GM12801 (cell line): ENCODE results near the gene GBX1.

Source experiments
- TF ChIP-seq, protein P1 (sequence below): IDR thresholded peaks from one replicate; pipeline ENCODE4 v1.5.1; 2011; ENCODE audit warnings: control low read depth; ENCODE audit not compliant: insufficient read length; ENCODE audit errors: extremely low read depth

GBX1 gene

DNA sequence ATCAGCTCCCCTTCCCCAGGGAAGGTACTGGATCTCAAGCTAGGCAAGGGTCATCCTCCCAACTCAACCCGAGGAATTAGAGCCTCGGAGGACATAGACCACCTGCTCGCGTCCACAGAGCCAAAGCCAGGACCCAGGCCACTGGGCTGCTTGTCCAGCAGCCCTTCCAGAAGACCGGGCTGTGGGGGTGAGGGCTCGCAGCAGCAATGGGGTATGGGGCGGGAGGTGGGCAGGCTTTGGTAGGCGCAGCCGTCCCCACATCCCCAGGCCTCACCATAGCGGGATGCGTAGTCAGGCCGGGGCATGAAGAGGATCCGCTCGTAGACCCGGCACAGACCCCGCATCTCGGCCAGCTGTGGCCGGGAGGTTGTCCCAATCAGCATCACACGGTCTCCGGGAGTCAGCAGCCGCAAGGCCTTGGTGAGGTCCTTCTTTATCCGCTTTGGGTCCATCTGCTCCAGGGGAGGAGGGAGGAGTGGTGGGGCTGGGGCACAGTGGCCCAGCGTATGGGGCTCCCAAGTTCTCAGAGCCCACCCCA is 24.6 kb upstream of the GBX1 start:
- TF ChIP-seq, protein P1, sequence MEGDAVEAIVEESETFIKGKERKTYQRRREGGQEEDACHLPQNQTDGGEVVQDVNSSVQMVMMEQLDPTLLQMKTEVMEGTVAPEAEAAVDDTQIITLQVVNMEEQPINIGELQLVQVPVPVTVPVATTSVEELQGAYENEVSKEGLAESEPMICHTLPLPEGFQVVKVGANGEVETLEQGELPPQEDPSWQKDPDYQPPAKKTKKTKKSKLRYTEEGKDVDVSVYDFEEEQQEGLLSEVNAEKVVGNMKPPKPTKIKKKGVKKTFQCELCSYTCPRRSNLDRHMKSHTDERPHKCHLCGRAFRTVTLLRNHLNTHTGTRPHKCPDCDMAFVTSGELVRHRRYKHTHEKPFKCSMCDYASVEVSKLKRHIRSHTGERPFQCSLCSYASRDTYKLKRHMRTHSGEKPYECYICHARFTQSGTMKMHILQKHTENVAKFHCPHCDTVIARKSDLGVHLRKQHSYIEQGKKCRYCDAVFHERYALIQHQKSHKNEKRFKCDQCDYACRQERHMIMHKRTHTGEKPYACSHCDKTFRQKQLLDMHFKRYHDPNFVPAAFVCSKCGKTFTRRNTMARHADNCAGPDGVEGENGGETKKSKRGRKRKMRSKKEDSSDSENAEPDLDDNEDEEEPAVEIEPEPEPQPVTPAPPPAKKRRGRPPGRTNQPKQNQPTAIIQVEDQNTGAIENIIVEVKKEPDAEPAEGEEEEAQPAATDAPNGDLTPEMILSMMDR: no peak

- TF ChIP-seq, protein P1: no peak
Measured at GRCh38 chr7:151191544-151191943, 24.1 kb upstream of the GBX1 start.

DNA sequence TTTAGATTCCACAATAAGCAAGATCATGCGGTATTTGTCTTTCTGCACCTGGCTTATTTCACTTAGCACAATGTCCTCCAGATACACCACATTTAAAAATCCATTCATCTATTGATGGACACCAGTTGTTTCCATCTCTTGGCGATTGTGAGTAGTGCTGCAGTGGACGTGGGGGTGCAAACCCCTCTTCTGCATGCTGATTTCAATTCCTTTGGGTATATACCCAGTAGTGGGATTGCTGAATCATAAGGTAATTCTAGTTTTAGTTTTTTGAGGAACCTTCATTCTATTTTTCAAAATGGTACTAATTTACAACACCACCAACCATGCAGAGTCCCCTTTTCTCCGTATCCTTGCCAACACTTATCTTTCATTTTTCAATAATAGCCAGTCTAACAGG is 21.5 kb upstream of the GBX1 start:
- TF ChIP-seq, protein P1: no peak

DNA sequence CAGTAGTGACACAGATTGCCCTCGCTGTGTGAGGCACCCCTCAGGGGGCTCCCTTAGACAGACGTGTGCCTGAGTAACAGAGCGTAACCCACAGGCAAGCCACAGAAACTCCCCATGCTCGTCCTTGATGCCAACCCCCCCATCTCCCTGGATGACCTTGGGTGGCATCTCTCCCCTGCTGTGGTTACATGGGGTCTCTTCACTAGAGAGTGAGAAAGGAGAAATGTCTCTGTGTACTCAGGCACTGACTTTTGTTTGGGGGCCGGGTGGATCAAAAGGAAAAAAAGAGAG is 20.7 kb upstream of the GBX1 start:
- TF ChIP-seq, protein P1: no peak

GRCh38 chr7:151187409-151188251 is 20.1 kb upstream of the GBX1 start:
- TF ChIP-seq, protein P1: no peak

- TF ChIP-seq, protein P1: no peak
Measured at GRCh38 chr7:151186640-151187408, 19.3 kb upstream of the GBX1 start, which contains the start of gene ASB10. Gene ASB10, minus strand, starts transcription at chr7:151187250. Its CDS starts 120 bp downstream, at chr7:151187130.
